ENCODE results near the gene ZBTB44.
A peak's percentile ranks its signal among the peaks of the same experiment; 100 is the strongest.
"Not testable (repeated sequence)": the region's sequence is repeated elsewhere in the genome, so short reads cannot be mapped to it uniquely, and the experiment has no call there.

ZBTB44 gene

GRCh38 chr11:130244848-130245247, 69.9 kb downstream of the ZBTB44 start:
- peak overlapping the region; percentile 79 for H3K27ac ChIP-seq
- TF ChIP-seq CTCF (conservative IDR thresholded peaks at IDR 0.05), result no peak

- no peak for TF ChIP-seq CTCF (conservative IDR thresholded peaks at IDR 0.05)
- peak overlapping the region; percentile 79 for H3K27ac ChIP-seq
Measured at GRCh38 chr11:130243816-130244215, 70.9 kb downstream of the ZBTB44 start.

GRCh38 chr11:130241713-130242112, 73.0 kb downstream of the ZBTB44 start:
- no peak overlapping the region for H3K27ac ChIP-seq
- no peak for TF ChIP-seq CTCF (conservative IDR thresholded peaks at IDR 0.05)

GRCh38 chr11:130237282-130238006, 77.3 kb downstream of the ZBTB44 start:
- H3K27ac ChIP-seq, result no peak overlapping the region
- no peak for TF ChIP-seq CTCF (conservative IDR thresholded peaks at IDR 0.05)

- TF ChIP-seq CTCF (conservative IDR thresholded peaks at IDR 0.05), result no peak
- no peak overlapping the region for H3K27ac ChIP-seq
Measured at GRCh38 chr11:130234315-130234714, 80.4 kb downstream of the ZBTB44 start.

- H3K27ac ChIP-seq, result not testable (repeated sequence)
Measured at GRCh38 chr11:130233888-130234287, 80.8 kb downstream of the ZBTB44 start.

GRCh38 chr11:130233486-130233885, 81.2 kb downstream of the ZBTB44 start:
- H3K27ac ChIP-seq, result not testable (repeated sequence)

- TF ChIP-seq CTCF (conservative IDR thresholded peaks at IDR 0.05), result no peak
- no peak overlapping the region for H3K27ac ChIP-seq
Measured at GRCh38 chr11:130227373-130227772, 87.3 kb downstream of the ZBTB44 start.

Measured in VCaP (cell line).